ENCODE data around the gene TUBB1. TPM values are rescaled to one million over a fixed set of nuclear protein-coding genes. Genes with fewer than 3 reads are reported as not detected.

The TUBB1 gene
- total and polyA plus RNA-seq, 3 donors from 2014 or later: 0.25 to 1.3 (median 0.55) TPM

DNA sequence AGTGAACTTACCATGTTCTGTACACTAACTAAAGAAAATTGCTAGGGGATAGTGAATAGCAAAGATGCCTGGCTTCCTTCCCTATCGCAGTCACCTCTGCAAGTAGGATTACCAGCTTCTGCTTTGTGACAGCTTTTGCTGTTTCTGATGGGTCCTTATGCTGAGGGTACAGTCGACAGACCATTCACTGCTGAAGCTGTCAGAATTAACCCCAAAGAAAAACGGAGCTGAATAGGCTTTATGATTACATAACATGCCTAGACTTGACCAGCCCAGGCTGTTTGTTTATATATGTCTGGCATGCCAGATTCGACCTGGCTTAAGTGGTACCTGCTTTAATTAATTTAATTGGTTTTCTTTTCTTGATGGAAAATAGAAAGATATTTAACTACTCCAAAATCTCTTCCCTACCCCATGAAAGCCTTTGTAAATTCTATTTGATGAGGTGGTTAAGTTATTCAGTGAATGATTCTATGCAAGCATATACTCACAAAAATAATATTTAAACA is 45.0 kb downstream of the TUBB1 start:
- no peak overlapping the region for H3K27ac ChIP-seq
- no peaks in the 10 kb centered on the region for H3K36me3 ChIP-seq (ENCODE audit: low read depth, missing control alignments)
- intact Hi-C loops (cut with DNase I; ENCODE audit: low total_unique reads): no loop called here
- no peak overlapping the region for H3K4me3 ChIP-seq
- TF ChIP-seq, protein P1, sequence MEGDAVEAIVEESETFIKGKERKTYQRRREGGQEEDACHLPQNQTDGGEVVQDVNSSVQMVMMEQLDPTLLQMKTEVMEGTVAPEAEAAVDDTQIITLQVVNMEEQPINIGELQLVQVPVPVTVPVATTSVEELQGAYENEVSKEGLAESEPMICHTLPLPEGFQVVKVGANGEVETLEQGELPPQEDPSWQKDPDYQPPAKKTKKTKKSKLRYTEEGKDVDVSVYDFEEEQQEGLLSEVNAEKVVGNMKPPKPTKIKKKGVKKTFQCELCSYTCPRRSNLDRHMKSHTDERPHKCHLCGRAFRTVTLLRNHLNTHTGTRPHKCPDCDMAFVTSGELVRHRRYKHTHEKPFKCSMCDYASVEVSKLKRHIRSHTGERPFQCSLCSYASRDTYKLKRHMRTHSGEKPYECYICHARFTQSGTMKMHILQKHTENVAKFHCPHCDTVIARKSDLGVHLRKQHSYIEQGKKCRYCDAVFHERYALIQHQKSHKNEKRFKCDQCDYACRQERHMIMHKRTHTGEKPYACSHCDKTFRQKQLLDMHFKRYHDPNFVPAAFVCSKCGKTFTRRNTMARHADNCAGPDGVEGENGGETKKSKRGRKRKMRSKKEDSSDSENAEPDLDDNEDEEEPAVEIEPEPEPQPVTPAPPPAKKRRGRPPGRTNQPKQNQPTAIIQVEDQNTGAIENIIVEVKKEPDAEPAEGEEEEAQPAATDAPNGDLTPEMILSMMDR (IDR thresholded peaks at IDR 0.05): no peak
- TF ChIP-seq POLR2A (IDR thresholded peaks at IDR 0.05): no peak
- no peak for DNase-seq
- H3K9me3 ChIP-seq: no peaks in the 10 kb centered on the region
- H3K27me3 ChIP-seq: no peaks in the 10 kb centered on the region
- H3K4me1 ChIP-seq: no peaks in the 10 kb centered on the region
- 51 to 64% methylated on average over 4 of the region's 4 CpGs for WGBS, 2 donors

DNA sequence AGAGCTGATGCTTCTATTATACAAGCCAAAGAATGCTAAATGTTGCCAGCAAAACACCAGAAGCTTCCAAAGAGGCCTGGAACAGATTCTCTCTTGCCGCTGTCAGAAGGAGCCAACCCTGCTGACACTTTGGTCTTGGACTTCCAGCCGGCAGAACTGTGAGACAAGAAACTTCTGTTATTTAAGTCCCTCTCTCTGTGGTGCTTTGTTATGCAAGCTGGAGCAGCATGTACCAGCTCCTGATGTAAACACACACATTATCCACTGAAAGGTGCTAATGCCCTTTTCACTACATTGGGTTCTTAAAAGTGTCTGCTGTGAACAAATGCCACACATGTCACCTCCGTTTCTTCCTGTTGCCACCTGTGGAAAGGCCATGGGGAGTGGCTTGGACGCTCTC is 49.3 kb downstream of the TUBB1 start:
- TF ChIP-seq, protein P1 (IDR thresholded peaks at IDR 0.05): no peak
- TF ChIP-seq POLR2A (IDR thresholded peaks at IDR 0.05): no peak
- Histone ChIP-seq H3K4me3 (no peak overlapping the region), H3K36me3 (ENCODE audit: low read depth, missing control alignments) (no peaks in the 10 kb centered on the region), H3K27ac (no peak overlapping the region), H3K9me3 (no peaks in the 10 kb centered on the region), H3K27me3 (no peaks in the 10 kb centered on the region), H3K4me1 (no peaks in the 10 kb centered on the region)
- 77 to 78% methylated on average over 4 of the region's 4 CpGs for WGBS, 2 donors
- no peak for DNase-seq
- intact Hi-C loops (cut with DNase I; ENCODE audit: low total_unique reads): no loop called here

DNA sequence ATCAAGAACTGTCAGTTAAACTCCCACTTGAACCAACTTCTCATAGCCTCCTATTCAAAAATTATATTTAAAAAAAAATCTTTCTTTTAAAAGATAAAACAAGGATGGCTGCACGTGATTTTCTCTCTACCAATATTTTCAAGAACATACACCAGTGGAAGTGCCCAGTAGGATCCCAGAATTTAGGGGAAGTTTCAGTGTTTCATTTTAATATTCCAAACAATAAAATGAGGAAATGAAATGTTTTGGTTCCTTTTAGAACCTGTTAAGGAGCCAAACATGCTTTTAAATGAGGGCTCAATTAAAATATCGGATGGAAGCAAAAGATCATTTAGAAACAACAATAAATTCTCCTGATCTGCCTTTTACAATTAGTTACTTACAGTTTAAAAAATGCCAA is 49.8 kb downstream of the TUBB1 start:
- no peak overlapping the region for H3K27ac ChIP-seq
- TF ChIP-seq, protein P1 (IDR thresholded peaks at IDR 0.05): no peak
- no peak for TF ChIP-seq POLR2A (IDR thresholded peaks at IDR 0.05)
- H3K4me1 ChIP-seq: no peaks in the 10 kb centered on the region
- no peaks in the 10 kb centered on the region for H3K27me3 ChIP-seq
- no peaks in the 10 kb centered on the region for H3K9me3 ChIP-seq
- DNase-seq: no peak
- intact Hi-C loops (cut with DNase I; ENCODE audit: low total_unique reads): no loop called here
- no peaks in the 10 kb centered on the region for H3K36me3 ChIP-seq (ENCODE audit: low read depth, missing control alignments)
- 37 to 43% methylated on average over 2 of the region's 2 CpGs for WGBS, 2 donors
- H3K4me3 ChIP-seq: no peak overlapping the region

DNA sequence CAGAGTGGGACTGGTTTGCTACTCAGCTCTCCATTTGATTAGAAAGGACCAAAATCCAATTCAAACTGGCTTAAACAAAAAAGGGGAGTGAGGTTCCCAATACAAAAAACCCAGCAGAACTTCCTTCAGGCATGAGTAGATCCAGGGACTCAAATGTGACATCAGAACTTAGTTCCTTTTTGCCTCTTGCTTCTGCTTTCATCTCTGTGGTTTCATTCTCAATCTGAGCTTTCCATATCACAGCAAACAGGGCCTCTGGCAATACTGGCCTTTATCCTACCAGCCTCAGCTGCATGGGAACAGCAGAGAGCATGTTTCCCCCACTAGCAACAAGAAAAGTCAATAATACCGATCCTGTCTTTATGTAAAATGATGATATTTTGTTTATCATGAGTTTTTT is 52.0 kb downstream of the TUBB1 start:
- Histone ChIP-seq H3K27ac (no peak overlapping the region), H3K9me3 (no peaks in the 10 kb centered on the region), H3K4me1 (no peaks in the 10 kb centered on the region), H3K36me3 (ENCODE audit: low read depth, missing control alignments) (no peaks in the 10 kb centered on the region), H3K27me3 (no peaks in the 10 kb centered on the region), H3K4me3 (no peak overlapping the region)
- DNase-seq: no peak
- intact Hi-C loops (cut with DNase I; ENCODE audit: low total_unique reads): no loop called here
- TF ChIP-seq POLR2A (IDR thresholded peaks at IDR 0.05): no peak
- TF ChIP-seq, protein P1 (IDR thresholded peaks at IDR 0.05): no peak
- 91 to 92% methylated on average over 1 of the region's 1 CpG for WGBS, 2 donors

DNA sequence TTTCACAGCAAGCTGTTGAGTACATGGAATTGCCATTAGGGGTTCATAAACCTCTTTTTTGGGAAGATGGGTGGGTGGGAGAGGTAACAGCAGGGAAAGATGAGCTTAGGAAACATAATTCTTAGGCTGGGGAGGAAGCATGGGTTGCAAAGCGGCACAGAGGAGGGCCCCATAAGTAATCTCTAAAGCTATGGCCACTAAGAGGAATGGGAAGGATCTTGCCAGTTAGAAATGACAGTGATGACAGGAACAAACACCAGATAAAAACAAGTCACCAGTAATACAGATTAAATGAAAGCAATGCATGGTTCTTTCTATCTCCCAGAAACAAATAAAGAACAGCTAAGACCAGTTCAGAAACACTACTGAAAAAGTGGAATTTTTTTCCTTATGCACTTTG is 54.4 kb downstream of the TUBB1 start:
- H3K4me1 ChIP-seq: no peaks in the 10 kb centered on the region
- intact Hi-C loops (cut with DNase I; ENCODE audit: low total_unique reads): no loop called here
- DNase-seq: no peak
- no peaks in the 10 kb centered on the region for H3K36me3 ChIP-seq (ENCODE audit: low read depth, missing control alignments)
- no peak overlapping the region for H3K4me3 ChIP-seq
- TF ChIP-seq POLR2A (IDR thresholded peaks at IDR 0.05): no peak
- TF ChIP-seq, protein P1 (IDR thresholded peaks at IDR 0.05): no peak
- no peaks in the 10 kb centered on the region for H3K27me3 ChIP-seq
- WGBS, 2 donors: 90 to 93% methylated on average over 1 of the region's 1 CpG
- H3K9me3 ChIP-seq: no peaks in the 10 kb centered on the region
- no peak overlapping the region for H3K27ac ChIP-seq

Data from testis (tissue), 3 donors.